Lower leg skin (tissue), 3 donors: ENCODE results near the gene PTK6.
"Not testable (repeated sequence)": the region's sequence is repeated elsewhere in the genome, so short reads cannot be mapped to it uniquely, and the experiment has no call there.

Source experiments
- POLR2A ChIP-seq, 2 donors: fragments of 450-650 bp; IDR thresholded peaks; one replicate each; pipeline ENCODE4 v1.6.1; 2016 to 2017; ENCODE audit warnings: antibody characterized with exemption in 2 of 2, mild to moderate bottlenecking in 1 of 2, moderate library complexity in 1 of 2
- TF ChIP-seq, protein P1 (sequence below), 3 donors: fragments of 450-650 bp; IDR thresholded peaks; one replicate each; pipeline ENCODE4 v1.5.1; 2016; ENCODE audit warnings: antibody characterized with exemption in 3 of 3, mild to moderate bottlenecking in 3 of 3, moderate library complexity in 2 of 3

DNA sequence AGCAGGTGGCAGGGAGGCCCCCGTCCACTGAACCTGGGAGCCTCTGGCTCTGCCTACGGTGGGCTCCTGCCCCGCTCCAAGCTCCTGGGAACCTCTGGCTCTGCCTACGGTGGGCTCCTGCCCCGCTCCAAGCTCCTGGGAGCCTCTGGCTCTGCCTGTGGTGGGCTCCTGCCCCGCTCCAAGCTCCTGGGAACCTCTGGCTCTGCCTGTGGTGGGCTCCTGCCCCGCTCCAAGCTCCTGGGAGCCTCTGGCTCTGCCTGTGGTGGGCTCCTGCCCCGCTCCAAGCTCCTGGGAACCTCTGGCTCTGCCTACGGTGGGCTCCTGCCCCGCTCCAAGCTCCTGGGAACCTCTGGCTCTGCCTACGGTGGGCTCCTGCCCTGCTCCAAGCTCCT lies 33.9 kb upstream of the PTK6 start:
- not testable (repeated sequence) for TF ChIP-seq POLR2A (IDR thresholded peaks at IDR 0.05)
- TF ChIP-seq, protein P1, sequence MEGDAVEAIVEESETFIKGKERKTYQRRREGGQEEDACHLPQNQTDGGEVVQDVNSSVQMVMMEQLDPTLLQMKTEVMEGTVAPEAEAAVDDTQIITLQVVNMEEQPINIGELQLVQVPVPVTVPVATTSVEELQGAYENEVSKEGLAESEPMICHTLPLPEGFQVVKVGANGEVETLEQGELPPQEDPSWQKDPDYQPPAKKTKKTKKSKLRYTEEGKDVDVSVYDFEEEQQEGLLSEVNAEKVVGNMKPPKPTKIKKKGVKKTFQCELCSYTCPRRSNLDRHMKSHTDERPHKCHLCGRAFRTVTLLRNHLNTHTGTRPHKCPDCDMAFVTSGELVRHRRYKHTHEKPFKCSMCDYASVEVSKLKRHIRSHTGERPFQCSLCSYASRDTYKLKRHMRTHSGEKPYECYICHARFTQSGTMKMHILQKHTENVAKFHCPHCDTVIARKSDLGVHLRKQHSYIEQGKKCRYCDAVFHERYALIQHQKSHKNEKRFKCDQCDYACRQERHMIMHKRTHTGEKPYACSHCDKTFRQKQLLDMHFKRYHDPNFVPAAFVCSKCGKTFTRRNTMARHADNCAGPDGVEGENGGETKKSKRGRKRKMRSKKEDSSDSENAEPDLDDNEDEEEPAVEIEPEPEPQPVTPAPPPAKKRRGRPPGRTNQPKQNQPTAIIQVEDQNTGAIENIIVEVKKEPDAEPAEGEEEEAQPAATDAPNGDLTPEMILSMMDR (IDR thresholded peaks at IDR 0.05), result not testable (repeated sequence)
